Jurkat, Clone E6-1 (cell line): ENCODE results near the gene MKI67. TPM values are rescaled to one million over a fixed set of nuclear protein-coding genes. Genes with fewer than 3 reads are reported as not detected.
"Not testable (repeated sequence)": the region's sequence is repeated elsewhere in the genome, so short reads cannot be mapped to it uniquely, and the experiment has no call there.

Experiments
- DNase-seq: peaks from one replicate; pipeline ENCODE4 v3.0.0-alpha.2; 2011; ENCODE audit warnings: low read depth, low spot score
- H3K4me3 ChIP-seq: 2 replicates; pipeline ENCODE4 v1.5.1; 2011; ENCODE audit warnings: mild to moderate bottlenecking, low read length, control low read depth, moderate library complexity
- polyA plus RNA-seq: library from polyadenylated mRNA; unstranded; fragments of >200 nt; gene quantifications from one replicate; pipeline ENCODE4 v1.2.1, GENCODE V29; 2012; ENCODE audit warnings: missing spikeins; ENCODE audit not compliant: insufficient read length, insufficient read depth

The MKI67 gene, protein sequence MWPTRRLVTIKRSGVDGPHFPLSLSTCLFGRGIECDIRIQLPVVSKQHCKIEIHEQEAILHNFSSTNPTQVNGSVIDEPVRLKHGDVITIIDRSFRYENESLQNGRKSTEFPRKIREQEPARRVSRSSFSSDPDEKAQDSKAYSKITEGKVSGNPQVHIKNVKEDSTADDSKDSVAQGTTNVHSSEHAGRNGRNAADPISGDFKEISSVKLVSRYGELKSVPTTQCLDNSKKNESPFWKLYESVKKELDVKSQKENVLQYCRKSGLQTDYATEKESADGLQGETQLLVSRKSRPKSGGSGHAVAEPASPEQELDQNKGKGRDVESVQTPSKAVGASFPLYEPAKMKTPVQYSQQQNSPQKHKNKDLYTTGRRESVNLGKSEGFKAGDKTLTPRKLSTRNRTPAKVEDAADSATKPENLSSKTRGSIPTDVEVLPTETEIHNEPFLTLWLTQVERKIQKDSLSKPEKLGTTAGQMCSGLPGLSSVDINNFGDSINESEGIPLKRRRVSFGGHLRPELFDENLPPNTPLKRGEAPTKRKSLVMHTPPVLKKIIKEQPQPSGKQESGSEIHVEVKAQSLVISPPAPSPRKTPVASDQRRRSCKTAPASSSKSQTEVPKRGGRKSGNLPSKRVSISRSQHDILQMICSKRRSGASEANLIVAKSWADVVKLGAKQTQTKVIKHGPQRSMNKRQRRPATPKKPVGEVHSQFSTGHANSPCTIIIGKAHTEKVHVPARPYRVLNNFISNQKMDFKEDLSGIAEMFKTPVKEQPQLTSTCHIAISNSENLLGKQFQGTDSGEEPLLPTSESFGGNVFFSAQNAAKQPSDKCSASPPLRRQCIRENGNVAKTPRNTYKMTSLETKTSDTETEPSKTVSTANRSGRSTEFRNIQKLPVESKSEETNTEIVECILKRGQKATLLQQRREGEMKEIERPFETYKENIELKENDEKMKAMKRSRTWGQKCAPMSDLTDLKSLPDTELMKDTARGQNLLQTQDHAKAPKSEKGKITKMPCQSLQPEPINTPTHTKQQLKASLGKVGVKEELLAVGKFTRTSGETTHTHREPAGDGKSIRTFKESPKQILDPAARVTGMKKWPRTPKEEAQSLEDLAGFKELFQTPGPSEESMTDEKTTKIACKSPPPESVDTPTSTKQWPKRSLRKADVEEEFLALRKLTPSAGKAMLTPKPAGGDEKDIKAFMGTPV (N-terminal part only)
- 52.6 TPM for polyA plus RNA-seq

DNA sequence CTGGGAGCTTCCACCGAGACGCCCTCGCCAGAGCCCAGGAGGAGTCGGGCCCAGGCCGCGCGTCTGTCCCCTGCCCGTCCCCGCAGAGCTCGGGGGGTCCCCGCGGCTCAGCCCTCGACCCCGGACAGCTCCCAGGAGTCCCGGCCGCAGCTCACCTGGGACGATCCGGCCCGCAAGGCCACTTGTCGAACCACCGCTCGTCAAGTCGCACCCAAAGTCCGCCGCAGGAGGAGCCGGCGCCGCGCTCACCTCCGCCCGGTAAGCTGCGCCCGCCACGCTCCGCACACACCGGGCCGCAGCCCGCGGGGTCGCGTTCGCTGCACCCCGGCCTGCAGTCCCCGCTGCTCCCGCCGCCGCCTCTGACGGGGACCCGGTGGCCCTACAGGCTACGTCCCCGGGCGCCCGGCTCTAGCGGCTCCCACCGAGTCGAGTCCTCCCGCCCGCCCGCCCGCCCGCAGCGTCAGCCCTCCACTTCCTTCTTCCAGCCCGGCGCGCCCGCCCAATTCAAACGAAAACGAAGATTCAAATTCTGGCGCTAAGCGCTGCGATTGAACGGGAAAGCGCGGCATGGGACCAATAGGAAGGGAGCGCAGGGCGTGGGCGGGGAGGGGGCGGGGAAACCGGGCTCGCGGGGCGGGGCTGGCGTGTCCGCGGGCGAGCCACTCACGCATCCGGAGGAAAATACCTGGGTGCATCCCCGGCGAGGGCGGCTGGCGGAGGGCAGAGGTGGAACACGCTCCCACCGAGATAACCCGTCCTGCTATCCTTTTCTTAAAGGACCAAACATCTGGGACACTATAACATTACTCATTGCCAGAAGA lies at the start of gene MKI67:
MKI67 (minus strand) TSS at position 480 of the 821 bp plus-strand sequence. CDS start 756 bp downstream, outside the sequence.
- H3K4me3 ChIP-seq, result peak within 1 kb of the TSS; percentile 94
- DNase-seq, result peak; percentile 92

DNA sequence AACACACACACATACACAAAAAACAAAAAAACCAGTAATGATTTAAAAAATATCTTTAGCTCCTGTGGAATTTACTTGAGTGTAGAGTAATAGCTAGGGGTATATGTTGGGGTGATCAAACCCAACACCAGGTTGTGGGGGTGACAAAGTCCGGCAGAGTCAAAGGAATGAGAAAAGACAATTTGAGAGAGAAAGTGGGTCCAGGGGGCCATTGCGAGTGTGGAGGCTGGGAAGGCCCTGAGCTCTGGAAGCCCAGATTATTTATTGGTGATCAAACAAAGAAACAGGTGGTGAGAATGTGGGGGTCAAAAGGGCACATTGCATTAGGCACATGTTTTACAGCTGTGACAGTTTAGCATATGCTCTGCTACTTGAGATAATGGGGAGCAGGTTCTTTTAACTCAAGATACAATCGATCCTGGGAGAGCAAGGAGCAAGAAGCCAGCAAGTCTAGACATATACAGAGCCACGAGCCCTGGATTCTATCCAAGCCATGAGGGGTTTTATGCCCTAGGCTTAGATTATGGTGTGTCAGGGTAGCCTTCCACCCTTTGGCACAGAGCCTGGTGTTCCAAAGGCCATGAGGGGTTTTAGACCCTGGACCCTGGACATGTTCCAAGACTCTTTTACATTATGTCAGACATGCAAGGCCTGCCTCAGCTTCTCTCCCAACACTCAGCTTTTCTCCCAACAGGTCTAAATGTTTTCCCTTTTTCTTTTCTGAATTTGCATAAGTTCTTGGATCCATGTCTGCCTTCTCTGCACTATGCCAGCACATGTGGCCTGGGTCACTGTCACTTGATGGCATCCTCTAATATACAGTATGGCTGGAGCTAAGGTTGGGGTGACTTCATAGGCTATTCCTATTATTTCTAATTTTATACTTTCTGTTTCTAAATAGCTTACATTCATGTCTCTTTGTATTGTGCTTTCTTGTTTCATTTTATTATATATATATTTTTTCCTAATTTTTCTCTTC lies 48.6 kb upstream of the MKI67 start:
- H3K4me3 ChIP-seq, result no peak overlapping the region
- DNase-seq, result no peak

DNA sequence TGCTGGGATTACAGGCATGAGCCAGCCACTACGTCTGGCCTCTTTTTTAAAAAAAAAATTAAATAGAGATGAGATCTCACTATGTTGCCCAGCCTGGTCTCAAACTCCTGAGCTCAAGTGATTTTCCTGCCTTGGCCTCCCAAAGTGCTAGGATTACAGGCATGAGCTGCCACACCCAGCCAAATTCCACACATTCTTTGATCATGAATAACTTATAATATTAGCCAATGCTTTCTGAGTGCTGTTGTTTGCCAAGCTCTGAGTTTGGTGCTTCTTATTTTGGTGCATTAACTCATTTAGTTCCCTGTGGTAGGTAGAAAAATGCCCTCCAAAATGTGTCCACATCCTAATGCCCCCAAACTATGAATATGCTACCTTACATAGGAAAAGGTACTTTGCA lies 47.2 kb upstream of the MKI67 start:
- H3K4me3 ChIP-seq, result no peak overlapping the region
- DNase-seq, result no peak

- H3K4me3 ChIP-seq, result no peak overlapping the region
- no peak for DNase-seq
Measured at GRCh38 chr10:128172756-128173155, 46.5 kb upstream of the MKI67 start.

GRCh38 chr10:128169811-128170379 lies 43.7 kb upstream of the MKI67 start:
- no peak for DNase-seq
- H3K4me3 ChIP-seq, result no peak overlapping the region

GRCh38 chr10:128167926-128168520 lies 41.8 kb upstream of the MKI67 start:
- no peak for DNase-seq
- no peak overlapping the region for H3K4me3 ChIP-seq

DNA sequence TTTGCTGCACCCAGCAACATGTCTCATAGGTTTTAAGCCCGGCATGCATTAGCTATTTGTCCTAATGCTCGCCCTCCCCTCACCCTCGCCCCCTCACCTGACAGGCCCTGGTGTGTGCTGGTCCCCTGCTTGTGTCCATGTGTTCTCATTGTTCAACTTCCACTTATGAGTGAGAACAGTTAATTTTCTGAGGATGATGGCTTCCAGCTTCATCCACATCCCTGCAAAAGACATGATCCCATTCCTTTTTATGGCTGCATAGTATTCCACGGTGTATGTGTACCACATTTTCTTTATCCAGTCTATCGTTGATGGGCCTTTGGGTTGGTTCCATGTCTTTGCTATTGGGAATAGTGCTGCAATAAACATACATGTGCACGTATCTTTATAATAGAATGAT lies 40.9 kb upstream of the MKI67 start:
- not testable (repeated sequence) for H3K4me3 ChIP-seq, DNase-seq

- no peak for DNase-seq
- no peak overlapping the region for H3K4me3 ChIP-seq
Measured at GRCh38 chr10:128166151-128166550, 39.9 kb upstream of the MKI67 start.

- no peak overlapping the region for H3K4me3 ChIP-seq
- no peak for DNase-seq
Measured at GRCh38 chr10:128165536-128165935, 39.3 kb upstream of the MKI67 start.

GRCh38 chr10:128163701-128164100 lies 37.5 kb upstream of the MKI67 start:
- no peak overlapping the region for H3K4me3 ChIP-seq
- no peak for DNase-seq

DNA sequence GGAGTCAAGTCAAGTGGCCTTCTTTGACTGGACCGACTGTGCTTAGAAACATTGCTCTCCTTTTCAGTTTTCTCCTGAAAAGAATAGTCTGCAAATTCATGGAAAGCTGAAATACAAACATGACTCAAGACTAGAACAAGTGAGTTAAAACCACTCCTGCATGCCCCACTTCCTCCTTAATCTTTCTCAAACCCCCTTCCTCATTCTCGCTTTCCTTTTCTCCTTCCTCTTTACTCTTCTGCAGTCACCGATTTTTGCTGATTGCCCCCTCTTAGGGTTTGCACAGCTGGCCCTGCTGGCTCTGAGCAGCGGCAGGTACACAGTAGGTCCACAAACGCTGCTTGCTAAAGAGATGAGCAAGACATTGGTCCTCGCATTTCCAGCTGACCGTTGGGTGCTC lies 34.8 kb upstream of the MKI67 start:
- no peak for DNase-seq
- no peak overlapping the region for H3K4me3 ChIP-seq

DNA sequence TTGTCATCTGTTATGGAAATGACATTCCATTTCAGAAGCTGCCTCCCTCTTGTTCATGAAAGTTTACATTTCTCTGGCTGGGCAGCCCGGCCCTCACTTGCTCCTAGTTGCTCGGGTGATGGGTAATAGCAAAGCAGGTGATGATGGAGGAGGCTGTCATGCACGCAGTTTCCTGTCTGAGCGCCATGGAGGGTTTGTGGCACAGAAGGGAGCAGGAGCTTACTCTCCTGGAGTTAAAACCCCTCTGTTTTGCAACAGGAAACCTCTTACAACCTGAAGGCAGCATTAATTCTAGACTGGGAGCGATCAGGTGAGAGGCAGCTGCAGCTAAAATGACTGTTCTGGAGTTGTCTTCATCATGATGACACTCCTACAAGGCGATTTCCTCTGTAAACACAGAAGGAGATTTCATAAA lies 34.1 kb upstream of the MKI67 start:
- DNase-seq, result peak; percentile 63
- no peak overlapping the region for H3K4me3 ChIP-seq

- H3K4me3 ChIP-seq, result no peak overlapping the region
- no peak for DNase-seq
Measured at GRCh38 chr10:128158021-128158795, 32.0 kb upstream of the MKI67 start.

DNA sequence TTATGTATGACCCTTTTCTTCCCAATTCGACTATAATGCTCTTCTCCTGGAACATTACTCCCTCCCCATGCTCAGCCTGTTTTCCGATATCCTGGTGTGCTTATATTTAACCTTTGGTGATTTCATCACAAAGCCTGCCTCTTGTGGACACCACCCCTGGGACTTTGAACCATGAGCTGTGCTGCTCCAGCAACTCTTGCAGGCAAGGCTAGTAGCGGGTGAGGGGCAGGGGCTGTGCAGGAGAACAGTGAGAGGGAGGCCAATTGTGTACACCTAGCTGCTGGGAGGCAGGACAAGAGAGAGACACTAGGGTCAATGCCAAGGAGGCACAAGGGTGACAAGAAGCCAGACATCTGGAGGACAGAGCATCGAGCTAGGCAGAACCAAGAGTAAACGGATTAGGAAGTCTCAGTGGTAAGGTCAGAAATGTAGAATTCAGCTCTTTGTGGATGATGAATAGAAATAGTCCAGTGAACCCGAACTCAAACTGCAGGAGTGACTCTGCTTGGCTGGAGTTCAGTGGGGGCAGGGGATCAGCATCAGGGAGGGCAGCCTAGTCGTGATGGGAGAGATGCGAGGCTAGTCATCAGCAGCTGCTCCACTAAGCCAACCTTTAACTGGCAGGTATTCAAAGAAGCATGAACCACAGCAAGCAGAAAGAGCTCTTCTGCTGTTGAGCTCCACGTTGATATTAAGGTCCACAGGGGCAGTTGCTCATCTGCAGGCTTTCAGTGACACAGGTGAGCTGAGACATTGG lies 31.0 kb upstream of the MKI67 start:
- DNase-seq, result no peak
- no peak overlapping the region for H3K4me3 ChIP-seq

DNA sequence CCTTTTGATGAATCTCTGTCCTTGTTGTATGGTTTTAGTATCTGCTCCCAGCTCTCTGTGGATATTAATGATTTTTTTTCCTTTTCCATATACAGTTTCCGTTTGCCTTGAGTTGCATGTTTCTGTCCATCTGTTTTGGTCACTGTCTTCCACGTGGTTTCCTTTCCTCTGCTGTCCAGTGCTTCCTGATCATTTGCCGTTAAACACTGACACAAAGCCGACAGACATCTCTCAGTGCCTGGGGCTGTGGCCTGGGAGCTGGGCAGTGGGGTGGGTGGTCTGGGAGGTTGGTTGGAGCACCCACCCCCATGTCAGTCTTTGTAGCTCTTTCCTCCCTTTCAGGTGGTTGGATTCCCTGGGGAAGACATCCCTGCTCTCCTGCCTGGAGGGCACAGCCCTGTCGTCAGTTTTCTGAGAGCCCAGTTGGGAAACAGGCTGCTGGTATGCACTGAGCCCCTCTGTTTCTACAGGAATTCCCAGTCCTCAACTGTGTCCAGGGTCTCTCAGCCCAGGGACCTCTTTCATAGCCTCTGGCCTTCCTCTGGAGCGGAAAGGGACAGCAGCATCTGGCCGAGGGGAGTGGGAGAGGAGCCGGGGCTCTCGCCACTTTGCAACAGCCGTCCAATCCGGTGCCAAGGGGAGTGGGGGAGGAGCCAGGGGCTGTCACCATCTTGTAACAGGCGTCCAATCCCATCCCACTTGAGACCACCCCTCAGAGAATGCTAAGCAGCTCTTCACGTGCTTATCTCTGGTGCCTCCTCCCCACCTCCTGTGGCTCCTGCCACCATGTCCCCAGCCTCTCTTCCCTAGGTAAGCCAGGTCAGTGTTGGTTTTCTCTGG lies 26.7 kb upstream of the MKI67 start:
- no peak overlapping the region for H3K4me3 ChIP-seq
- no peak for DNase-seq
